Trophoblast cell (in vitro differentiated cells and primary cell): ENCODE measurements around the gene ADRA1B.
A peak's percentile ranks its signal among the peaks of the same experiment; 100 is the strongest.

ENCODE experiments used
- DNase-seq, 2 donors: peaks; one replicate each; pipeline ENCODE4 v3.0.0-alpha.2; 2016
- H2AFZ ChIP-seq: 2 replicates; pipeline ENCODE4 v1.6.1; 2013; ENCODE audit warnings: low read length, moderate library complexity, mild to moderate bottlenecking; ENCODE audit not compliant: insufficient read depth, poor library complexity
- H2AK5ac ChIP-seq: 2 replicates; pipeline ENCODE4 v1.6.1; 2013; ENCODE audit warnings: mild to moderate bottlenecking, low read length
- H2BK120ac ChIP-seq: 2 replicates; pipeline ENCODE4 v1.6.1; 2013; ENCODE audit warnings: low read length, mild to moderate bottlenecking, moderate library complexity; ENCODE audit not compliant: insufficient read depth, poor library complexity
- H2BK12ac ChIP-seq: 2 replicates; pipeline ENCODE4 v1.6.1; 2013; ENCODE audit warnings: mild to moderate bottlenecking, low read length, moderate library complexity
- H2BK5ac ChIP-seq: 2 replicates; pipeline ENCODE4 v1.6.1; 2013; ENCODE audit warnings: low read length, low read depth, moderate library complexity, mild to moderate bottlenecking; ENCODE audit not compliant: poor library complexity
- H3K14ac ChIP-seq: 2 replicates; pipeline ENCODE4 v1.6.1; 2013; ENCODE audit warnings: mild to moderate bottlenecking, low read length
- H3K18ac ChIP-seq: 2 replicates; pipeline ENCODE4 v1.6.1; 2013; ENCODE audit warnings: mild to moderate bottlenecking, low read length
- H3K23ac ChIP-seq: 2 replicates; pipeline ENCODE4 v1.6.1; 2013; ENCODE audit warnings: low read length
- H3K27ac ChIP-seq: 2 replicates; pipeline ENCODE4 v1.5.1; 2013; ENCODE audit warnings: low read depth, mild to moderate bottlenecking, inconsistent platforms, low read length, moderate library complexity
- H3K27me3 ChIP-seq: 2 replicates; pipeline ENCODE4 v1.6.1; 2013; ENCODE audit warnings: inconsistent platforms, mild to moderate bottlenecking, low read length, moderate library complexity; ENCODE audit not compliant: insufficient read depth
- H3K36me3 ChIP-seq, 2 experiments: 1 replicate in 1 of 2; 2 replicates in 1 of 2; pipeline ENCODE4 v1.6.1; 2013; ENCODE audit warnings: low read length in 2 of 2, mild to moderate bottlenecking in 2 of 2, moderate library complexity in 1 of 2; ENCODE audit not compliant: insufficient read depth in 2 of 2, control insufficient read depth in 1 of 2
- H3K4ac ChIP-seq: 2 replicates; pipeline ENCODE4 v1.6.1; 2013; ENCODE audit warnings: low read depth, mild to moderate bottlenecking, low read length, moderate library complexity
- H3K4me1 ChIP-seq, 2 experiments: 1 replicate in 1 of 2; 2 replicates in 1 of 2; pipeline ENCODE4 v1.6.1; 2013; ENCODE audit warnings: low read length in 2 of 2, mild to moderate bottlenecking in 2 of 2, moderate library complexity in 1 of 2; ENCODE audit not compliant: insufficient read depth in 2 of 2, control insufficient read depth in 1 of 2
- H3K4me2 ChIP-seq: 2 replicates; pipeline ENCODE4 v1.6.1; 2013; ENCODE audit warnings: inconsistent platforms, mild to moderate bottlenecking, low read length, moderate library complexity
- H3K4me3 ChIP-seq: 2 replicates; pipeline ENCODE4 v1.5.1; 2013; ENCODE audit warnings: mild to moderate bottlenecking, low read depth, low read length, inconsistent platforms
- H3K79me1 ChIP-seq: one replicate; pipeline ENCODE4 v1.6.1; 2013; ENCODE audit warnings: low read length
- H3K79me2 ChIP-seq: 2 replicates; pipeline ENCODE4 v1.6.1; 2013; ENCODE audit warnings: low read length, mild to moderate bottlenecking; ENCODE audit not compliant: control insufficient read depth, insufficient read depth, poor library complexity
- H3K9ac ChIP-seq: 2 replicates; pipeline ENCODE4 v1.6.1; 2013; ENCODE audit warnings: mild to moderate bottlenecking, low read length
- H3K9me3 ChIP-seq: 2 replicates; pipeline ENCODE4 v1.6.1; 2013; ENCODE audit warnings: low read depth, mild to moderate bottlenecking, control low read depth, inconsistent platforms, low read length; ENCODE audit not compliant: insufficient read depth
- H4K12ac ChIP-seq: 2 replicates; pipeline ENCODE4 v1.6.1; 2013; ENCODE audit warnings: low read depth, mild to moderate bottlenecking, low read length, moderate library complexity
- H4K8ac ChIP-seq: 2 replicates; pipeline ENCODE4 v1.6.1; 2013; ENCODE audit warnings: low read depth, mild to moderate bottlenecking, low read length, moderate library complexity
- H4K91ac ChIP-seq: one replicate; pipeline ENCODE4 v1.6.1; 2013; ENCODE audit warnings: low read depth, mild to moderate bottlenecking, low read length, moderate library complexity
- WGBS: extraction: QIAGEN DNeasy Blood & Tissue Kit; methylation state at CpG from one replicate; pipeline ENCODE4 v1.1.7; 2013; ENCODE audit warnings: missing lambda C conversion rate; ENCODE audit not compliant: insufficient read length, insufficient coverage; ENCODE audit errors: extremely low coverage; 5-methylcytosine and 5-hydroxymethylcytosine counted together

The ADRA1B gene

DNA sequence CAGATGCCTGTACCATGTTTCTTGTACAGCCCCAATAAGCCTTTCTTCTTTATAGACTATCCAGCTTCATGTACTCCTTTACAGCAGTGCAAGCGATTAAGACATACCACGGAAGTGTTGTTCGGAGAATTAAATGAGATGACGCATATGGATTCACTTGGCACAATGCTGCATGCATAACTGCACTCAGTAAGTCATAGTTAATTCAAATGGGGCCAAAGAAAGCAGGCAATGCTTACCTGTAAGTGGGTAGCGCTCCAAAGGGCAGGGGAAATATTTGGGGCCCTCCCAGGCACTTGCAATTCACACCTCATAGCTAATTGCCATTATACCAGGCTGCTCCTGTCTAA is 7.7 kb upstream of the ADRA1B start:
- H4K91ac ChIP-seq = peak overlapping the region; percentile 72
- no peak overlapping the region for H2BK12ac ChIP-seq
- H2AK5ac ChIP-seq = no peak overlapping the region
- no peak overlapping the region for H2BK120ac ChIP-seq
- H3K27ac ChIP-seq = no peak overlapping the region
- H3K9ac ChIP-seq = no peak overlapping the region
- H3K79me1 ChIP-seq = peaks cover 29% of the 10 kb centered on the region
- no peak overlapping the region for H3K23ac ChIP-seq
- peaks cover under 1% of the 10 kb centered on the region for H3K79me2 ChIP-seq
- H3K4me3 ChIP-seq = no peak overlapping the region
- no peak overlapping the region for H4K8ac ChIP-seq
- no peak for DNase-seq
- H3K4me2 ChIP-seq = no peak overlapping the region
- no CpG with 5 or more reads among the region's 5 CpGs for WGBS
- no peaks in the 10 kb centered on the region for H3K27me3 ChIP-seq
- H4K12ac ChIP-seq = no peak overlapping the region
- no peak overlapping the region for H2AFZ ChIP-seq
- no peaks in the 10 kb centered on the region for H3K9me3 ChIP-seq
- no peak overlapping the region for H3K14ac ChIP-seq
- H3K4ac ChIP-seq = no peak overlapping the region
- no peak overlapping the region for H3K18ac ChIP-seq
- H3K4me1 ChIP-seq = peaks cover 26 to 50% of the 10 kb centered on the region in 2 experiments
- no peaks in the 10 kb centered on the region for H3K36me3 ChIP-seq
- no peak overlapping the region for H2BK5ac ChIP-seq

DNA sequence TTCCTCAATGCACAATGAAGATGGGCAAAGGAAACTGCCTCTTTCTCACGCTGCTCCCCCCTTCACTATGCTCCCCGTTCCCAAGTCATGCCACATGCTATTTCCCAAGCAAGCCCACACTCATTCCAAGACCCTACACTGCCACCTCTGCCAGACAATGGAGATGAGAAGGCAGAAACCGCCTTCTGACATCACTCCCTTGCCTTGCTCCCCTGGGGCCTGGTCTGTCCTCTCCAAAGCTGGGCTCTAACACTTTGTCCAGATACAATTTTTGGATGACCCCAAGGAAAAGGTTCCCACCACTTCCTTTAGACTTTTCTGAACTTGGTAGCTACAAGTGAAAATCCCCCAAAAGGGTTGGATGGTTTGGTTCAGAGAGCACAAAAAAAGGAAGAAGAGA is 7.2 kb upstream of the ADRA1B start:
- H3K18ac ChIP-seq = peak overlapping the region; percentile 10
- no peaks in the 10 kb centered on the region for H3K27me3 ChIP-seq
- H2BK120ac ChIP-seq = peak overlapping the region; percentile 4
- no peak overlapping the region for H3K4me3 ChIP-seq
- H3K27ac ChIP-seq = no peak overlapping the region
- peaks cover 27 to 53% of the 10 kb centered on the region in 2 experiments for H3K4me1 ChIP-seq
- no peak overlapping the region for H3K4me2 ChIP-seq
- H2AFZ ChIP-seq = no peak overlapping the region
- no peak overlapping the region for H4K8ac ChIP-seq
- peaks cover 33% of the 10 kb centered on the region for H3K79me1 ChIP-seq
- no peak overlapping the region for H3K23ac ChIP-seq
- peak overlapping the region; percentile 51 for H3K14ac ChIP-seq
- DNase-seq = no peak
- H3K36me3 ChIP-seq = no peaks in the 10 kb centered on the region
- no peaks in the 10 kb centered on the region for H3K79me2 ChIP-seq
- no peak overlapping the region for H2BK5ac ChIP-seq
- H2AK5ac ChIP-seq = peak overlapping the region; percentile 81
- WGBS = no CpG with 5 or more reads among the region's 3 CpGs
- H3K4ac ChIP-seq = peak overlapping the region; percentile 50
- peak overlapping the region; percentile 85 for H2BK12ac ChIP-seq
- H4K12ac ChIP-seq = no peak overlapping the region
- peak overlapping the region; percentile 72 for H4K91ac ChIP-seq
- H3K9ac ChIP-seq = no peak overlapping the region
- H3K9me3 ChIP-seq = no peaks in the 10 kb centered on the region

DNA sequence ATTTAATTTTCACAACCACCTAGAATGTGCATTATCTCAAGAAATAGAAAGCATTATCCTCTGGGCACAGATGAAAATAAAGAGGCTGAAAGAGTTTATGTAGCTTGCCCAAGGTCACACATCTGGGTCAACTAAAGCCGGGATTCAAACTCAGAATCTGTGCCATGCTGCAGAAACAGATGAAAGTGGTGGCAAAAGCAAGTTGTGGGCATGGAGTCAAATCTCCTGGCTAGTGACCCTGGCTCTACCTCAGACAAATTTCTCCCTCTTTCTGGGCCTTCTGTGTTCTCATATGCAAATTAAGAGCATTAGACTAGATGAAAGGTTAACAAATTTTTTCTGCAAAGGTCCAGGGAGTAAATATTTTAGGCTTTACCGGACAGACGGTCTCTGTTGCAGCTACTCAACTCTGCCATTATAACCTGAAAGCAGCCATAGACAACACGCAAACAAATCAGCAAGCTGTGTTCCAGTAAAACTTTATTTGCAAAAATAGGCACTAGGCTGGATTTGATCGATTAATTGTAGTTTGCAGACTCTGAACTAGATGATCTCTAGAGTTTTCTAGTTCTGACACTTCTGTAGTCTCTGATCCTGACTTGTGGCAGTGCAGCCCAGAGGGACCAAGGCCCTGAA is 6.0 kb upstream of the ADRA1B start:
- Histone ChIP-seq H3K4me1 (peaks cover 27 to 49% of the 10 kb centered on the region in 2 experiments), H3K4me2 (no peak overlapping the region), H3K9me3 (no peaks in the 10 kb centered on the region), H3K79me2 (no peaks in the 10 kb centered on the region), H3K4me3 (no peak overlapping the region), H3K79me1 (peaks cover 32% of the 10 kb centered on the region), H2BK12ac (peak overlapping the region; percentile 47), H2BK5ac (peak overlapping the region; percentile 79), H4K91ac (peak overlapping the region; percentile 5), H3K18ac (no peak overlapping the region), H2AK5ac (no peak overlapping the region), H3K14ac (no peak overlapping the region), H4K12ac (no peak overlapping the region), H3K27me3 (no peaks in the 10 kb centered on the region), H2BK120ac (peak overlapping the region; percentile 86), H3K4ac (no peak overlapping the region), H3K9ac (no peak overlapping the region), H2AFZ (no peak overlapping the region), H3K23ac (no peak overlapping the region), H4K8ac (no peak overlapping the region), H3K36me3 (no peaks in the 10 kb centered on the region), H3K27ac (peak overlapping the region; percentile 98)
- no CpG with 5 or more reads among the region's 5 CpGs for WGBS
- DNase-seq = no peak

DNA sequence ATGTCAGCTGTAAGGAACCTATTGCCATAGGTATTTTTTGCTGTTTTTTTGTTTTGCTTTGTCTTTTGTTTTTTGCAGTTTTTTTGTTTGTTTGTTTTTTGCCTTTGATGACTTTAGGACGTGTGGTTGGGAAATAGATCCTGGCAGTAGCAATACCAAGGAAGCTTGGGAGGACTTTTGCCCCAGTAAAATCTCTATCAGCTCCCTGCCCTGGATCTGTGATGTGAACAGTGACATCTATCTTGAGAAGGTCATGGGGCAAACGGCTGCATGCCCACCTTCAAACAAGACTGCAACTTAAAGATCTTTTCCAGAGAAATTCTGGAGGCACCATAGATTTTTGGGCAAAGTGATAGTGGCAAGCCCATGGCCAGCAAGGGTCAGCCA is 5.4 kb upstream of the ADRA1B start:
- Histone ChIP-seq H3K4me3 (no peak overlapping the region), H2AK5ac (peak overlapping the region; percentile 45), H3K18ac (peak overlapping the region; percentile 48), H3K4ac (peak overlapping the region; percentile 39), H3K36me3 (no peaks in the 10 kb centered on the region), H3K4me1 (peaks cover 27 to 49% of the 10 kb centered on the region in 2 experiments), H3K79me1 (peaks cover 32% of the 10 kb centered on the region), H3K79me2 (no peaks in the 10 kb centered on the region), H3K9ac (no peak overlapping the region), H2BK12ac (peak overlapping the region; percentile 92), H3K4me2 (no peak overlapping the region), H3K27me3 (no peaks in the 10 kb centered on the region), H2AFZ (no peak overlapping the region), H4K8ac (peak overlapping the region; percentile 51), H3K23ac (no peak overlapping the region), H4K12ac (no peak overlapping the region), H4K91ac (peak overlapping the region; percentile 78), H2BK120ac (peak overlapping the region; percentile 86), H3K27ac (peak overlapping the region; percentile 98), H3K14ac (peak overlapping the region; percentile 62), H2BK5ac (peak overlapping the region; percentile 79), H3K9me3 (no peaks in the 10 kb centered on the region)
- DNase-seq = no peak
- WGBS = no CpG with 5 or more reads among the region's 2 CpGs
